ENCODE results near the gene C10orf62. TPM values are rescaled to one million over a fixed set of nuclear protein-coding genes. Genes with fewer than 3 reads are reported as not detected.

Gene C10orf62
- total and polyA plus RNA-seq, 9 of the 15 experiments (the other 6 are each of a cell fraction or from before 2014, with no cell fraction given), result not detected

DNA sequence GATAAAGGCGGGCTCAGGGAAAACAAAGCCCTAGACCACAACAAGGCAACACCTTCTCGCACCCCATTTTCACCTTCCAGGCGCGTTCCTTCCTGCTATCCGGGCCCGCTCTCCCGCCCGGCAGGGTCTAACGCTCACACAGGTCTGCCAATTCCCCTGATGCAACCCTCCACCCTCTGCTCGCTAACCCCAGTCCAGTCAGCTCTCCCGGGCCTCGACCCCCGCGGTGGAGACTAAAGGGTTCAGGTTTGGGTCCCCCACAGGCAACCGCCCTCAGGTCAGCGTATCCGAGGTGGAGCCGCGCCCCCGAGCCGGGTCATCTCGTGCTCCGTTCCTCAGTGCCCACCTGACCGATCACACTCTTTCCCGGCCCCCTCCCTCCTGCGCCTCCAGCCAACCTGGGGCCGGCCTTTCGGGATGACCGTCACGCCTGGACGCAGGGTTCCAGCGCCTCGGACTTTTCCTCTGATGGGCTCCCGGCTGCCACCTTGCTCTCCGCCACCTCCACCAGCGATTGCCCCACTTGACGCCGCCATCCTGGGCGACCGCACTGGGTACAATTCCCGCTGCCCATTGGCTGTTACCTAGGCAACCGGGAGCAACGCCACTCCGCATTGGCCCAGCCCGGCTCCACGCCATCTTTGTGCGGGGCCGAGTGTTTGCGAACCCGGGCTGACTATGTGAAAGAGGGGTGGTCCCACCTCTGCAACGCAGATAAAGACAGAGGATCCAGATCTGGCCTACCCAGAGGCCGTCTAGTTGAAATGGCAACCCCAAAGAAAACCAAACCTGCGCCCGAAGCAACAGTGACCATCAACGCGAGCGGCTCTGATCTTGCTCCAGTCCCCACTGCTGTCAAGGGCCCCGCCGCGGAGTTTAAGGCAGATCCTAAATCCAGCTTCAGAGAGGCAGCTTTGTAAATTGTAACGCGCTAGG is 43.7 kb downstream of the C10orf62 start, which contains the start of gene MORN4 (continued):
- peak; percentile 65 for TF ChIP-seq NFYB (IDR thresholded peaks at IDR 0.05; ENCODE audit: extremely low read depth, insufficient read length)
- TF ChIP-seq HIVEP1 (CRISPR knock-in tag; IDR thresholded peaks at IDR 0.05), result no peak
- no peak for TF ChIP-seq ZSCAN29 (IDR thresholded peaks at IDR 0.05)
- peak; percentile 67; the same call in 1 of the 2 replicates for TF ChIP-seq MXI1 (IDR thresholded peaks at IDR 0.05; ENCODE audit: low read depth, low read length)
- TF ChIP-seq NR2F6 (CRISPR knock-in tag; IDR thresholded peaks at IDR 0.05), result no peak
- TF ChIP-seq, protein P1, sequence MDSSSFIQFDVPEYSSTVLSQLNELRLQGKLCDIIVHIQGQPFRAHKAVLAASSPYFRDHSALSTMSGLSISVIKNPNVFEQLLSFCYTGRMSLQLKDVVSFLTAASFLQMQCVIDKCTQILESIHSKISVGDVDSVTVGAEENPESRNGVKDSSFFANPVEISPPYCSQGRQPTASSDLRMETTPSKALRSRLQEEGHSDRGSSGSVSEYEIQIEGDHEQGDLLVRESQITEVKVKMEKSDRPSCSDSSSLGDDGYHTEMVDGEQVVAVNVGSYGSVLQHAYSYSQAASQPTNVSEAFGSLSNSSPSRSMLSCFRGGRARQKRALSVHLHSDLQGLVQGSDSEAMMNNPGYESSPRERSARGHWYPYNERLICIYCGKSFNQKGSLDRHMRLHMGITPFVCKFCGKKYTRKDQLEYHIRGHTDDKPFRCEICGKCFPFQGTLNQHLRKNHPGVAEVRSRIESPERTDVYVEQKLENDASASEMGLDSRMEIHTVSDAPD (CRISPR knock-in tag; IDR thresholded peaks at IDR 0.05), result no peak
- no peak for TF ChIP-seq MEIS2 (IDR thresholded peaks at IDR 0.05; ENCODE audit: partially characterized antibody)
- TF ChIP-seq U2AF2 (optimal IDR thresholded peaks at IDR 0.05; ENCODE audit: low read depth, low read length), result no peak
- TF ChIP-seq RBM14 (IDR thresholded peaks at IDR 0.05; ENCODE audit: borderline replicate concordance, insufficient read depth, low read depth, low read length), result no peak
- 0 out of 2 replicates have a peak, but pooled peaks have one; percentile 31 for TF ChIP-seq TAF7 (tag; IDR thresholded peaks at IDR 0.05)
- TF ChIP-seq CHD4 (IDR thresholded peaks at IDR 0.05; ENCODE audit: insufficient read depth, insufficient replicate concordance, low read depth, low read length, poor library complexity, severe bottlenecking), result no peak
- TF ChIP-seq ZNF212 (CRISPR knock-in tag; IDR thresholded peaks at IDR 0.05), result no peak
- TF ChIP-seq, protein P2, sequence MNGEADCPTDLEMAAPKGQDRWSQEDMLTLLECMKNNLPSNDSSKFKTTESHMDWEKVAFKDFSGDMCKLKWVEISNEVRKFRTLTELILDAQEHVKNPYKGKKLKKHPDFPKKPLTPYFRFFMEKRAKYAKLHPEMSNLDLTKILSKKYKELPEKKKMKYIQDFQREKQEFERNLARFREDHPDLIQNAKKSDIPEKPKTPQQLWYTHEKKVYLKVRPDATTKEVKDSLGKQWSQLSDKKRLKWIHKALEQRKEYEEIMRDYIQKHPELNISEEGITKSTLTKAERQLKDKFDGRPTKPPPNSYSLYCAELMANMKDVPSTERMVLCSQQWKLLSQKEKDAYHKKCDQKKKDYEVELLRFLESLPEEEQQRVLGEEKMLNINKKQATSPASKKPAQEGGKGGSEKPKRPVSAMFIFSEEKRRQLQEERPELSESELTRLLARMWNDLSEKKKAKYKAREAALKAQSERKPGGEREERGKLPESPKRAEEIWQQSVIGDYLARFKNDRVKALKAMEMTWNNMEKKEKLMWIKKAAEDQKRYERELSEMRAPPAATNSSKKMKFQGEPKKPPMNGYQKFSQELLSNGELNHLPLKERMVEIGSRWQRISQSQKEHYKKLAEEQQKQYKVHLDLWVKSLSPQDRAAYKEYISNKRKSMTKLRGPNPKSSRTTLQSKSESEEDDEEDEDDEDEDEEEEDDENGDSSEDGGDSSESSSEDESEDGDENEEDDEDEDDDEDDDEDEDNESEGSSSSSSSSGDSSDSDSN (IDR thresholded peaks at IDR 0.05; ENCODE audit: borderline replicate concordance in 1 of 2, low read depth in 2 of 2, low read length in 2 of 2), result no peak
- no peak for TF ChIP-seq MAFK (IDR thresholded peaks at IDR 0.05; ENCODE audit: low read length)
- no peak for TF ChIP-seq RCOR1 (IDR thresholded peaks at IDR 0.05; ENCODE audit: borderline replicate concordance in 1 of 2, low read depth in 2 of 2, low read length in 2 of 2)
- TF ChIP-seq, protein P3, sequence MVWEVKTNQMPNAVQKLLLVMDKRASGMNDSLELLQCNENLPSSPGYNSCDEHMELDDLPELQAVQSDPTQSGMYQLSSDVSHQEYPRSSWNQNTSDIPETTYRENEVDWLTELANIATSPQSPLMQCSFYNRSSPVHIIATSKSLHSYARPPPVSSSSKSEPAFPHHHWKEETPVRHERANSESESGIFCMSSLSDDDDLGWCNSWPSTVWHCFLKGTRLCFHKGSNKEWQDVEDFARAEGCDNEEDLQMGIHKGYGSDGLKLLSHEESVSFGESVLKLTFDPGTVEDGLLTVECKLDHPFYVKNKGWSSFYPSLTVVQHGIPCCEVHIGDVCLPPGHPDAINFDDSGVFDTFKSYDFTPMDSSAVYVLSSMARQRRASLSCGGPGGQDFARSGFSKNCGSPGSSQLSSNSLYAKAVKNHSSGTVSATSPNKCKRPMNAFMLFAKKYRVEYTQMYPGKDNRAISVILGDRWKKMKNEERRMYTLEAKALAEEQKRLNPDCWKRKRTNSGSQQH (CRISPR knock-in tag; IDR thresholded peaks at IDR 0.05), result no peak
- TF ChIP-seq, protein P4, sequence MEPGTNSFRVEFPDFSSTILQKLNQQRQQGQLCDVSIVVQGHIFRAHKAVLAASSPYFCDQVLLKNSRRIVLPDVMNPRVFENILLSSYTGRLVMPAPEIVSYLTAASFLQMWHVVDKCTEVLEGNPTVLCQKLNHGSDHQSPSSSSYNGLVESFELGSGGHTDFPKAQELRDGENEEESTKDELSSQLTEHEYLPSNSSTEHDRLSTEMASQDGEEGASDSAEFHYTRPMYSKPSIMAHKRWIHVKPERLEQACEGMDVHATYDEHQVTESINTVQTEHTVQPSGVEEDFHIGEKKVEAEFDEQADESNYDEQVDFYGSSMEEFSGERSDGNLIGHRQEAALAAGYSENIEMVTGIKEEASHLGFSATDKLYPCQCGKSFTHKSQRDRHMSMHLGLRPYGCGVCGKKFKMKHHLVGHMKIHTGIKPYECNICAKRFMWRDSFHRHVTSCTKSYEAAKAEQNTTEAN (CRISPR knock-in tag; IDR thresholded peaks at IDR 0.05), result no peak
- no peak for TF ChIP-seq NFIX (CRISPR knock-in tag; IDR thresholded peaks at IDR 0.05; ENCODE audit: low read depth)
- TF ChIP-seq TCF7L2 (IDR thresholded peaks at IDR 0.05; ENCODE audit: low read depth, low read length), result no peak

Data from K562 (cell line).